WTC11 (cell line): ENCODE measurements around the gene LDLRAD3.

Experiments used
- CREM ChIP-seq: sonication (generic); formaldehyde crosslinking; IDR thresholded peaks from 2 replicates; pipeline ENCODE4 v1.8.1; 2022; ENCODE audit warnings: mild to moderate bottlenecking, missing genetic modification reagents, moderate library complexity
- CTCF ChIP-seq: fragments of 200-600 bp; IDR thresholded peaks from 2 replicates; pipeline ENCODE4 v1.8.0; 2022; ENCODE audit warnings: antibody characterized with exemption
- KAT7 ChIP-seq: sonication (generic); formaldehyde crosslinking; IDR thresholded peaks from 2 replicates; pipeline ENCODE4 v1.8.1; 2023; ENCODE audit warnings: missing genetic modification reagents, mild to moderate bottlenecking, borderline replicate concordance
- MXD4 ChIP-seq: fragments of 250-450 bp; sonication (Bioruptor Pico); IDR thresholded peaks from 2 replicates; pipeline ENCODE4 v1.8.0; 2021; ENCODE audit warnings: mild to moderate bottlenecking, moderate library complexity, borderline replicate concordance
- RELA ChIP-seq: sonication (generic); formaldehyde crosslinking; IDR thresholded peaks from 2 replicates; pipeline ENCODE4 v1.8.1; 2022; ENCODE audit warnings: missing genetic modification reagents, mild to moderate bottlenecking, borderline replicate concordance
- TCF7 ChIP-seq: sonication (generic); formaldehyde crosslinking; IDR thresholded peaks from 2 replicates; pipeline ENCODE4 v1.8.0; 2022; ENCODE audit warnings: mild to moderate bottlenecking, low read depth, missing genetic modification reagents, moderate library complexity
- TF ChIP-seq, protein P1 (sequence below): sonication (generic); formaldehyde crosslinking; IDR thresholded peaks from 2 replicates; pipeline ENCODE4 v1.8.0; 2022; ENCODE audit warnings: mild to moderate bottlenecking, missing genetic modification reagents

DNA sequence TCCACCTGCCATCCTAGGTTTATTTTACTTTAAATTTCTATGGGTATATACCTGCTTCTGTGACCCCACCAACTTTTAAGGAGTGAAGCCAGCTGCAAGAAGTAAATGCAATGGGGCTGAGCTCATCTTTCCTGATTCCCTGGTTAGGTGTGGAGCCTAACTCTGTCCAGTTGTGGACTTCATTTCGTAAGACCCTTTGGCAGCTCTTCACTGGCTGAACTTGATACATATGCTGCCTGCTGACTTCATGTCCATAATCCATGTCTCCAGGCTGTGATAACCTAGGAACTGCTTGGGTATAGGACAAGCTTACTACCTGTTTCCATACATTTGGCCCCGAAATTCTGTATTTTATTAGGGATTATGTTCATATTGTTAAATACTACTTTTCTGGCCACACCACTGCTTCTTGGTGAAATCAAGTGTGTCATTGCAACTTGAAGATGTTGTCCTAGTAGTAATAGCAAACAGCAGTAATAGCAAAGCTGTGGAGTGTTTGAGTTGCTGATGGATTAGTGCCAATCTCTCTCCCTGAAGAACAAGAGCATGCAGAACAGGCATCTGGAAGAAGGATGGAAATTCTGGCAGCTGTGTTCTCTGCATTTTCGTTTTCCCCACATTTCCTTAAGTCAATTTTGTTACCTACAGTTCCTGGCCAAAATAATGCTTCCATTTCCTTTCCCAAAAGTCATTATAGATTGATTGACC, 31.2 kb downstream of the LDLRAD3 start:
- TF ChIP-seq CTCF (no peak), TCF7 (CRISPR knock-in tag) (no peak), KAT7 (CRISPR knock-in tag) (no peak), CREM (no peak), RELA (CRISPR knock-in tag) (no peak), MXD4 (CRISPR knock-in tag) (no peak)
- TF ChIP-seq, protein P1, sequence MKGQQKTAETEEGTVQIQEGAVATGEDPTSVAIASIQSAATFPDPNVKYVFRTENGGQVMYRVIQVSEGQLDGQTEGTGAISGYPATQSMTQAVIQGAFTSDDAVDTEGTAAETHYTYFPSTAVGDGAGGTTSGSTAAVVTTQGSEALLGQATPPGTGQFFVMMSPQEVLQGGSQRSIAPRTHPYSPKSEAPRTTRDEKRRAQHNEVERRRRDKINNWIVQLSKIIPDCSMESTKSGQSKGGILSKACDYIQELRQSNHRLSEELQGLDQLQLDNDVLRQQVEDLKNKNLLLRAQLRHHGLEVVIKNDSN = no peak
